Hematopoietic multipotent progenitor cell (in vitro differentiated cells): Measurements from ENCODE around the gene TRPM5. TPM values are rescaled to one million over a fixed set of nuclear protein-coding genes. Genes with fewer than 3 reads are reported as not detected.

Experiments
- DNase-seq, 3 donors: peaks; one replicate each; pipeline ENCODE4 v3.0.0-alpha.2; 2011 to 2015; ENCODE audit warnings: low read depth in 2 of 3, low spot score in 2 of 3
- total RNA-seq: library from RNA; depleted of rRNA; stranded (reverse); fragments of >200 nt; gene quantifications from one replicate; pipeline ENCODE4 v1.2.3, GENCODE V29; 2012

TRPM5 gene
- total RNA-seq, 1 donor: not detected

- no peak for DNase-seq
Observed at GRCh38 chr11:2408671-2409070, 35.6 kb downstream of the TRPM5 start.

- DNase-seq: no peak
Observed at GRCh38 chr11:2406878-2407410, 37.4 kb downstream of the TRPM5 start.

- DNase-seq: no peak
Observed at GRCh38 chr11:2406451-2406850, 37.9 kb downstream of the TRPM5 start.

DNA sequence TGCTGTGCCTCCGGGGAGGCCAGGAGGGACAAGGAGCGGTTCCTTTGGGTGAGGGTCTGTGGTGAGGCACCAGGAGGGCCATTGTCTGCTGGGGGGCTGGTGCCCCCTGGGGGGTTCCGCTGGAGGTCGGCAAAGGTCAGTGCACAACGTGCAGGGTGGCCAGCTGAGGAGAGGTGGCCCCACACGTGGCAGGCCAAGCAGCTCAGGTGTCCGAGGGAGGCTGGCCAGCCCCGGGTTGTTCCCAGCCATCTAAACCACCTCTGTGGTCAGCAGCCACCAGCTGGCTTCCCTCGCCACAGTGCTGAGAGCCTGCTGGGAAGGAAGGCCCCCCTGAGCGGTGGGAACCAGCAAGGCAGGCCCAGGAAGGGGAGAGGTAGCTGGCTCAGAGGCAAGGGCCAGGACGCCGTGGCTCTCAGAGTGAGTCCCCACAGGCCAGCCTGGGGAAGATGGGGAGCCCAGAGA, 39.5 kb downstream of the TRPM5 start:
- DNase-seq: no peak

GRCh38 chr11:2402890-2403645, 41.2 kb downstream of the TRPM5 start:
- DNase-seq: no peak

DNA sequence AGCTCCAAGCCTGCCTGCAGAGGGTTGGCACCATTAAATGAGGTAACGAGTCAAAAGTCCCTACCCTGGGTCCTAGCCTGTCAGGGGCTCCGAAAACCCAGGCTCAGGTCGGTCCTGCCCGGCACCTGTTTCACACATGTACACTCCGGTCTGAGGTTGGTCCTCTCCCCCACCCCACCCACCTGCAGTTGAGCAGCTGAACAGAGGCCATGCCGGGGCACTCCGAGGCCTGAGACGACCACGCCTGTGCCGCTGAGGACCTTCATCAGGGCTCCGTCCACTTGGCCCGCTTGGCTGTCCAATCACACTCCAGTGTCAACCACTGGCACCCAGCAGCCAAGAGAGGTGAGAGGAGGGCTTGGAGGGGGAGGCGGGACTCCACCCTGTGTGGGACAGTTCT, 42.2 kb downstream of the TRPM5 start:
- DNase-seq: no peak

DNA sequence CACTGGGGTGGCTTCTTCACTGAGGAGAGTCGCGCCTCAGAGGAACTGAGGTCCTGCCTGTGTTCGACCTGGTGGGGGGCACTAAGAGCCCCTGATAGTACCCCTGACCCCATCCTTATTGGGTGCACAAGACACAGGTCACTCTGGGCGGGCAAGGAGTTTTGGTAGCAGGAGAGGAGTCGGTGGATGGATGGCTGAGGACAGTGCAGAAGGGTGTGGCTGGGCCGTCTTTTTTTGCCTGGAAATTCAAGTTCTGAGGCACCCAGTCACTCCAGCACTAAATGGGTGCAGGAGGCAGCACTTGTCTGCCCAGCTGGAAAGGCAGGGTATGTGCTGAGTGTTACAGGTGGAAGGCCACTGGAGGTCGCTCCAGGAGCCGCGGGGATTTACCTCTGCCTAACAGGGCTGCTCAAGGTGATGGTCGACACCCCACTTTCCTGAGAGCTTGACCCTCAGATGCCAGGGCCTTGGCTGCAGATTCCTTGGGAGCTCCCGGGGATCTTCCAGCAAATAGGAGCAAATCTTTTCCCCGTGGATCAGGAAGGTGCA, 42.8 kb downstream of the TRPM5 start:
- no peak for DNase-seq

DNA sequence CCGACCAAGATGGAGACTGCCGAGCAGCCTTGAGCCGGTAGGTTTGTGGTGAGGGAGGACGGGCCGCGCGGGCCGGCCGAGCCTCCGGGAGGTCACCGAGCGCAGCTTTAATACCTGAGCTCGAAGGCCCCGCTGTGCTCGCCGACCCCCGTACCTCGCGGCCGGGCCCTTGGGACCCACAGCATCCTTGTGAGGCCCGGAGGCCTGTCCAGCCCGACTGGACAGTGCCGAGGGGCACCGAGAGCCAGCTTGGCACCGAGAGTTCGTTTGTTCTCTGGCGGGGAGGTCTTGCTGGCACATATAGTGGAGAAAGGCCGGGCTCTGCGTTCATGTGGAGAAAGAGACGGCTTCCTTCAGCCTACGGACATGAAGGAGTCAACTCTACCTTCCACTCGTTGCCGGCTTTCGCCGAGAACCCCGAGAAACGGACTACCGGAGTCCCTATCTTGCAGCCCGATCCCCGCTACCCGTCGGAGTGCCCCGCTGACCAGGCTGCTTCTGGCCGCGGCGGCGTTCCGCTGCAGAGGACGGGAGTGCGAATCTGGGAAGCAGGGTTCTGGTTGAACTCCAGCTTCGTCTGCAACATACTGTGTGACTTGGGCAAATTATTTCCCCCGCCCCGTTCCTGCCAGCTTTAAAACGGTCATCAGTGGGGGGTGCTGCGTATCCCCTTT, 43.4 kb downstream of the TRPM5 start:
- no peak for DNase-seq

- peak; percentile 99 to 100 (median 100) for DNase-seq
Observed at GRCh38 chr11:2400069-2400761, 44.1 kb downstream of the TRPM5 start, which contains the start of gene TSSC4. Gene TSSC4 (plus strand): TSS chr11:2400750. CDS start chr11:2402634, 1,884 bp downstream.

GRCh38 chr11:2399488-2400068, 44.7 kb downstream of the TRPM5 start:
- DNase-seq: no peak

GRCh38 chr11:2398664-2399355, 45.5 kb downstream of the TRPM5 start:
- DNase-seq: no peak

GRCh38 chr11:2397005-2397404, 47.3 kb downstream of the TRPM5 start:
- DNase-seq: no peak

DNA sequence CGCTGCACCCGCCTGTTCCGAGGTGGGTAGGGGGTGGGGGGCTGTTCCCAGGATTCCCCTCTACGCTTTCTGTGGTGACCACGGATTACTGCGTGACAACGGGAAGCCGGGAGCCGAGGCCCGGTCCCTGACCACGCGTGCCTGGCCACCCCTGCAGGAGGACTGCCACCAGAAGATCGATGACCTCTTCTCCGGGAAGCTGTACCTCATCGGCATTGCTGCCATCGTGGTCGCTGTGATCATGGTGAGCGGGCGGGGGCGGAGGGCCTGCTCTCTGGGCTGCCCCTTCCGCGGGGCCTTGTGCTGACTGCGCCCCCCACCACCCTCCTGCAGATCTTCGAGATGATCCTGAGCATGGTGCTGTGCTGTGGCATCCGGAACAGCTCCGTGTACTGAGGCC, 47.8 kb downstream of the TRPM5 start:
- no peak for DNase-seq

GRCh38 chr11:2395856-2396255, 48.5 kb downstream of the TRPM5 start:
- DNase-seq: no peak

- DNase-seq: no peak
Observed at GRCh38 chr11:2395211-2395730, 49.0 kb downstream of the TRPM5 start.

GRCh38 chr11:2394818-2395105, 49.6 kb downstream of the TRPM5 start:
- DNase-seq: no peak
